WTC11 (cell line): ENCODE results near the gene CHID1. TPM values are rescaled to one million over a fixed set of nuclear protein-coding genes. Genes with fewer than 3 reads are reported as not detected.

Experiments used
- ATAC-seq: fragments of 200-7000 bp; cut with Tn5 transposase; 2 replicates; pipeline ENCODE4 v1.10.0; 2021; ENCODE audit warnings: mild to moderate bottlenecking, moderate library complexity
- CTCF ChIA-PET: fragments of 300-600 bp; sonication (Branson Sonifier 250); formaldehyde crosslinking; loops from one replicate; lab custom pipeline; 2021; ENCODE audit warnings: antibody characterized with exemption; lab: Charles Lee
- POLR2A ChIA-PET: fragments of 350-600 bp; sonication (Branson Sonifier 250); formaldehyde crosslinking; loops from one replicate; lab custom pipeline; 2021; ENCODE audit warnings: antibody characterized with exemption; lab: Charles Lee
- DNase-seq: peaks from one replicate; pipeline ENCODE4 v3.0.0; 2021; ENCODE audit warnings: low spot score
- H3K27ac Mint-ChIP-seq: 2 replicates; pipeline ENCODE4 v1.8.0; 2021; ENCODE audit warnings: mixed read lengths
- H3K27me3 Mint-ChIP-seq: 2 replicates; pipeline ENCODE4 v1.8.0; 2021; ENCODE audit warnings: low read depth, mild to moderate bottlenecking, moderate library complexity, mixed read lengths
- H3K36me3 Mint-ChIP-seq: 2 replicates; pipeline ENCODE4 v1.8.0; 2021; ENCODE audit warnings: mixed read lengths
- H3K4me1 Mint-ChIP-seq: 2 replicates; pipeline ENCODE4 v1.8.0; 2022; ENCODE audit warnings: mixed read lengths
- H3K4me3 Mint-ChIP-seq: 2 replicates; pipeline ENCODE4 v1.8.0; 2021; ENCODE audit warnings: mild to moderate bottlenecking, moderate library complexity, mixed read lengths
- H3K9me3 Mint-ChIP-seq: 2 replicates; pipeline ENCODE4 v1.8.0; 2021; ENCODE audit warnings: mixed read lengths
- AR ChIP-seq: fragments of 250-450 bp; sonication (Bioruptor Pico); IDR thresholded peaks from 2 replicates; pipeline ENCODE4 v1.9.0; 2021; ENCODE audit warnings: mild to moderate bottlenecking
- ATF1 ChIP-seq: sonication (generic); formaldehyde crosslinking; IDR thresholded peaks from 2 replicates; pipeline ENCODE4 v1.8.1; 2023; ENCODE audit warnings: mild to moderate bottlenecking, moderate library complexity, missing genetic modification reagents
- CREB1 ChIP-seq: sonication (generic); formaldehyde crosslinking; IDR thresholded peaks from 2 replicates; pipeline ENCODE4 v1.8.0; 2023; ENCODE audit warnings: mild to moderate bottlenecking, missing genetic modification reagents
- CTCF ChIP-seq: fragments of 200-600 bp; IDR thresholded peaks from 2 replicates; pipeline ENCODE4 v1.8.0; 2022; ENCODE audit warnings: antibody characterized with exemption
- ELF4 ChIP-seq: sonication (generic); formaldehyde crosslinking; IDR thresholded peaks from 2 replicates; pipeline ENCODE4 v1.8.1; 2022; ENCODE audit warnings: low read depth, mild to moderate bottlenecking, moderate library complexity, missing genetic modification reagents
- ERG ChIP-seq: fragments of 250-450 bp; sonication (Bioruptor Pico); IDR thresholded peaks from 2 replicates; pipeline ENCODE4 v1.8.0; 2021; ENCODE audit warnings: mild to moderate bottlenecking
- ESRRA ChIP-seq: sonication (generic); formaldehyde crosslinking; IDR thresholded peaks from 2 replicates; pipeline ENCODE4 v1.8.1; 2022; ENCODE audit warnings: mild to moderate bottlenecking, missing genetic modification reagents, borderline replicate concordance
- FOXK1 ChIP-seq: sonication (generic); formaldehyde crosslinking; IDR thresholded peaks from 2 replicates; pipeline ENCODE4 v1.8.0; 2022; ENCODE audit warnings: mild to moderate bottlenecking, moderate library complexity, missing genetic modification reagents
- GTF2I ChIP-seq: fragments of 250-450 bp; sonication (Bioruptor Pico); conservative IDR thresholded peaks from 2 replicates; pipeline ENCODE4 v1.4.0; 2021; ENCODE audit warnings: mild to moderate bottlenecking
- HMGXB4 ChIP-seq: sonication (generic); formaldehyde crosslinking; IDR thresholded peaks from 2 replicates; pipeline ENCODE4 v1.8.1; 2023; ENCODE audit warnings: mild to moderate bottlenecking, moderate library complexity, missing genetic modification reagents
- NFYB ChIP-seq: sonication (generic); formaldehyde crosslinking; conservative IDR thresholded peaks from 2 replicates; pipeline ENCODE4 v1.8.0; 2022; ENCODE audit warnings: low read depth, missing genetic modification reagents
- NR3C1 ChIP-seq: sonication (generic); formaldehyde crosslinking; conservative IDR thresholded peaks from 2 replicates; pipeline ENCODE4 v1.8.1; 2023; ENCODE audit warnings: low read depth, mild to moderate bottlenecking, missing genetic modification reagents
- OVOL2 ChIP-seq: fragments of 250-450 bp; sonication (Bioruptor Pico); IDR thresholded peaks from 2 replicates; pipeline ENCODE4 v1.9.0; 2021; ENCODE audit warnings: mild to moderate bottlenecking, borderline replicate concordance
- RORB ChIP-seq: fragments of 250-450 bp; sonication (Bioruptor Pico); IDR thresholded peaks from 2 replicates; pipeline ENCODE4 v1.9.0; 2021; ENCODE audit warnings: mild to moderate bottlenecking
- SMAD3 ChIP-seq: sonication (generic); formaldehyde crosslinking; IDR thresholded peaks from 2 replicates; pipeline ENCODE4 v1.8.0; 2022; ENCODE audit warnings: missing genetic modification reagents, mild to moderate bottlenecking, borderline replicate concordance
- SMAD4 ChIP-seq: sonication (generic); formaldehyde crosslinking; IDR thresholded peaks from 2 replicates; pipeline ENCODE4 v1.8.0; 2022; ENCODE audit warnings: mild to moderate bottlenecking, missing genetic modification reagents
- SOX15 ChIP-seq: fragments of 250-450 bp; sonication (Bioruptor Pico); IDR thresholded peaks from 2 replicates; pipeline ENCODE4 v1.9.0; 2021; ENCODE audit warnings: mild to moderate bottlenecking
- ZBTB21 ChIP-seq: sonication (generic); formaldehyde crosslinking; IDR thresholded peaks from 2 replicates; pipeline ENCODE4 v1.8.1; 2023; ENCODE audit warnings: mild to moderate bottlenecking, missing genetic modification reagents, borderline replicate concordance
- ZMAT4 ChIP-seq: fragments of 250-450 bp; sonication (Bioruptor Pico); IDR thresholded peaks from 2 replicates; pipeline ENCODE4 v1.9.0; 2021; ENCODE audit warnings: mild to moderate bottlenecking
- ZNF138 ChIP-seq: sonication (generic); formaldehyde crosslinking; conservative IDR thresholded peaks from 2 replicates; pipeline ENCODE4 v1.8.1; 2022; ENCODE audit warnings: mild to moderate bottlenecking, moderate library complexity, missing genetic modification reagents
- ZSCAN18 ChIP-seq: fragments of 250-450 bp; sonication (Bioruptor Pico); IDR thresholded peaks from 2 replicates; pipeline ENCODE4 v2.1.2; 2022; ENCODE audit warnings: mild to moderate bottlenecking, moderate library complexity
- total RNA-seq: library from RNA; stranded (reverse); gene quantifications from 3 replicates; pipeline ENCODE4 v1.2.3, GENCODE V29; 2021

Gene CHID1
- total RNA-seq, 1 experiment from 2014 or later, result 92.8 TPM

- no peak overlapping the region for H3K27ac Mint-ChIP-seq
- no peak for ATAC-seq
- no peaks in the 10 kb centered on the region for H3K4me1 Mint-ChIP-seq
- H3K27me3 Mint-ChIP-seq, result peaks cover 3% of the 10 kb centered on the region
- POLR2A ChIA-PET, result interaction anchor here (1.7 to 2.4 kb wide), 2 partner anchors 9 to 27 kb away, joined by 4 to 8 read pairs; no protein-coding TSS in a partner anchor
- CTCF ChIA-PET, result interaction anchor here (1.0 kb wide), 1 partner anchor 27 kb away, joined by 4 read pairs; no protein-coding TSS in a partner anchor
- no peak for DNase-seq
- no peak for TF ChIP-seq FOXK1
- no peak for TF ChIP-seq SOX15 (CRISPR knock-in tag)
- TF ChIP-seq ZSCAN18 (CRISPR knock-in tag), result no peak
- no peak for TF ChIP-seq SMAD4 (CRISPR knock-in tag)
- TF ChIP-seq ATF1 (CRISPR knock-in tag), result no peak
- no peak for TF ChIP-seq ERG (CRISPR knock-in tag)
- TF ChIP-seq ZMAT4 (CRISPR knock-in tag), result no peak
- no peak for TF ChIP-seq NR3C1 (CRISPR knock-in tag)
- H3K9me3 Mint-ChIP-seq, result no peaks in the 10 kb centered on the region
- peaks cover 18% of the 10 kb centered on the region for H3K36me3 Mint-ChIP-seq
- no peak overlapping the region for H3K4me3 Mint-ChIP-seq
These were observed 39.1 kb downstream of the CHID1 start for GRCh38 chr11:871472-871871.

GRCh38 chr11:870418-870817 lies 40.2 kb downstream of the CHID1 start:
- Mint-ChIP-seq H3K27me3 (peaks cover under 1% of the 10 kb centered on the region), H3K9me3 (no peaks in the 10 kb centered on the region), H3K4me3 (no peak overlapping the region), H3K27ac (no peak overlapping the region), H3K4me1 (no peaks in the 10 kb centered on the region), H3K36me3 (peaks cover 11% of the 10 kb centered on the region)
- DNase-seq (no peak), ATAC-seq (no peak)
- TF ChIP-seq SMAD3 (CRISPR knock-in tag) (no peak), ZBTB21 (CRISPR knock-in tag) (no peak), AR (CRISPR knock-in tag) (no peak), ELF4 (CRISPR knock-in tag) (no peak), NFYB (CRISPR knock-in tag) (no peak), CTCF (no peak), GTF2I (CRISPR knock-in tag) (no peak), OVOL2 (CRISPR knock-in tag) (no peak), CREB1 (CRISPR knock-in tag) (no peak), ZNF138 (CRISPR knock-in tag) (no peak), HMGXB4 (CRISPR knock-in tag) (no peak), ESRRA (CRISPR knock-in tag) (no peak), RORB (CRISPR knock-in tag) (no peak), ZMAT4 (CRISPR knock-in tag) (no peak)
- ChIA-PET POLR2A (no interaction called here), CTCF (interaction anchor here (0.6 to 2.1 kb wide), 5 partner anchors 19 to 198 kb away, joined by 3 to 5 read pairs (median 4); no protein-coding TSS in a partner anchor)
